WTC11 (cell line): ENCODE results near the gene ESPN. TPM values are rescaled to one million over a fixed set of nuclear protein-coding genes. Genes with fewer than 3 reads are reported as not detected.

ENCODE experiments used
- ATAC-seq: fragments of 200-7000 bp; cut with Tn5 transposase; 2 replicates; pipeline ENCODE4 v1.10.0; 2021; ENCODE audit warnings: mild to moderate bottlenecking, moderate library complexity
- CTCF ChIA-PET: fragments of 300-600 bp; sonication (Branson Sonifier 250); formaldehyde crosslinking; loops from one replicate; lab custom pipeline; 2021; ENCODE audit warnings: antibody characterized with exemption; lab: Charles Lee
- POLR2A ChIA-PET: fragments of 350-600 bp; sonication (Branson Sonifier 250); formaldehyde crosslinking; loops from one replicate; lab custom pipeline; 2021; ENCODE audit warnings: antibody characterized with exemption; lab: Charles Lee
- DNase-seq: peaks from one replicate; pipeline ENCODE4 v3.0.0; 2021; ENCODE audit warnings: low spot score
- H3K27ac Mint-ChIP-seq: 2 replicates; pipeline ENCODE4 v1.8.0; 2021; ENCODE audit warnings: mixed read lengths
- H3K27me3 Mint-ChIP-seq: 2 replicates; pipeline ENCODE4 v1.8.0; 2021; ENCODE audit warnings: low read depth, mild to moderate bottlenecking, moderate library complexity, mixed read lengths
- H3K36me3 Mint-ChIP-seq: 2 replicates; pipeline ENCODE4 v1.8.0; 2021; ENCODE audit warnings: mixed read lengths
- H3K4me1 Mint-ChIP-seq: 2 replicates; pipeline ENCODE4 v1.8.0; 2022; ENCODE audit warnings: mixed read lengths
- H3K4me3 Mint-ChIP-seq: 2 replicates; pipeline ENCODE4 v1.8.0; 2021; ENCODE audit warnings: mild to moderate bottlenecking, moderate library complexity, mixed read lengths
- H3K9me3 Mint-ChIP-seq: 2 replicates; pipeline ENCODE4 v1.8.0; 2021; ENCODE audit warnings: mixed read lengths
- CBFB ChIP-seq: sonication (generic); formaldehyde crosslinking; IDR thresholded peaks from 2 replicates; pipeline ENCODE4 v1.8.1; 2022; ENCODE audit warnings: mild to moderate bottlenecking, low read depth, missing genetic modification reagents
- FOXJ3 ChIP-seq: sonication (generic); formaldehyde crosslinking; IDR thresholded peaks from 2 replicates; pipeline ENCODE4 v1.9.0; 2021; ENCODE audit warnings: missing genetic modification reagents, mild to moderate bottlenecking, borderline replicate concordance
- FOXK1 ChIP-seq: sonication (generic); formaldehyde crosslinking; IDR thresholded peaks from 2 replicates; pipeline ENCODE4 v1.8.0; 2022; ENCODE audit warnings: mild to moderate bottlenecking, moderate library complexity, missing genetic modification reagents
- HMGXB4 ChIP-seq: sonication (generic); formaldehyde crosslinking; IDR thresholded peaks from 2 replicates; pipeline ENCODE4 v1.8.1; 2023; ENCODE audit warnings: mild to moderate bottlenecking, moderate library complexity, missing genetic modification reagents
- IRF1 ChIP-seq: sonication (generic); formaldehyde crosslinking; IDR thresholded peaks from 2 replicates; pipeline ENCODE4 v1.8.0; 2023; ENCODE audit warnings: missing genetic modification reagents
- IRF2 ChIP-seq: sonication (generic); formaldehyde crosslinking; IDR thresholded peaks from 2 replicates; pipeline ENCODE4 v1.8.0; 2022; ENCODE audit warnings: low read depth, missing genetic modification reagents, borderline replicate concordance
- JUN ChIP-seq: sonication (generic); formaldehyde crosslinking; IDR thresholded peaks from 2 replicates; pipeline ENCODE4 v1.8.0; 2023; ENCODE audit warnings: mild to moderate bottlenecking, missing genetic modification reagents
- KAT7 ChIP-seq: sonication (generic); formaldehyde crosslinking; IDR thresholded peaks from 2 replicates; pipeline ENCODE4 v1.8.1; 2023; ENCODE audit warnings: missing genetic modification reagents, mild to moderate bottlenecking, borderline replicate concordance
- MXD4 ChIP-seq: fragments of 250-450 bp; sonication (Bioruptor Pico); IDR thresholded peaks from 2 replicates; pipeline ENCODE4 v1.8.0; 2021; ENCODE audit warnings: mild to moderate bottlenecking, moderate library complexity, borderline replicate concordance
- NFATC4 ChIP-seq: fragments of 250-450 bp; sonication (Bioruptor Pico); IDR thresholded peaks from 2 replicates; pipeline ENCODE4 v1.9.0; 2021; ENCODE audit warnings: mild to moderate bottlenecking
- NFYB ChIP-seq: sonication (generic); formaldehyde crosslinking; conservative IDR thresholded peaks from 2 replicates; pipeline ENCODE4 v1.8.0; 2022; ENCODE audit warnings: low read depth, missing genetic modification reagents
- OVOL2 ChIP-seq: fragments of 250-450 bp; sonication (Bioruptor Pico); IDR thresholded peaks from 2 replicates; pipeline ENCODE4 v1.9.0; 2021; ENCODE audit warnings: mild to moderate bottlenecking, borderline replicate concordance
- SMAD4 ChIP-seq: sonication (generic); formaldehyde crosslinking; IDR thresholded peaks from 2 replicates; pipeline ENCODE4 v1.8.0; 2022; ENCODE audit warnings: mild to moderate bottlenecking, missing genetic modification reagents
- SP1 ChIP-seq: sonication (generic); formaldehyde crosslinking; conservative IDR thresholded peaks from 2 replicates; pipeline ENCODE4 v1.8.1; 2022; ENCODE audit warnings: missing genetic modification reagents
- TEAD1 ChIP-seq: sonication (generic); formaldehyde crosslinking; IDR thresholded peaks from 2 replicates; pipeline ENCODE4 v1.8.0; 2022; ENCODE audit warnings: mild to moderate bottlenecking, missing genetic modification reagents
- USF2 ChIP-seq: sonication (generic); formaldehyde crosslinking; IDR thresholded peaks from 2 replicates; pipeline ENCODE4 v1.8.1; 2023; ENCODE audit warnings: mild to moderate bottlenecking, missing genetic modification reagents, moderate library complexity
- ZNF423 ChIP-seq: fragments of 250-450 bp; sonication (Bioruptor Pico); IDR thresholded peaks from 2 replicates; pipeline ENCODE4 v2.1.2; 2022; ENCODE audit warnings: mild to moderate bottlenecking, moderate library complexity
- total RNA-seq: library from RNA; stranded (reverse); gene quantifications from 3 replicates; pipeline ENCODE4 v1.2.3, GENCODE V29; 2021
- TF ChIP-seq, protein P1 (sequence below): sonication (generic); formaldehyde crosslinking; IDR thresholded peaks from 2 replicates; pipeline ENCODE4 v1.8.1; 2022; ENCODE audit warnings: mild to moderate bottlenecking, missing genetic modification reagents, moderate library complexity, borderline replicate concordance
- TF ChIP-seq, protein P2 (sequence below): fragments of 250-450 bp; sonication (Bioruptor Pico); IDR thresholded peaks from 2 replicates; pipeline ENCODE4 v2.1.2; 2022; ENCODE audit warnings: mild to moderate bottlenecking, moderate library complexity
- TF ChIP-seq, protein P3 (sequence below): sonication (generic); formaldehyde crosslinking; IDR thresholded peaks from 2 replicates; pipeline ENCODE4 v1.8.1; 2022; ENCODE audit warnings: missing genetic modification reagents, borderline replicate concordance

Gene ESPN
- total RNA-seq, 1 experiment from 2014 or later = 46.1 TPM

DNA sequence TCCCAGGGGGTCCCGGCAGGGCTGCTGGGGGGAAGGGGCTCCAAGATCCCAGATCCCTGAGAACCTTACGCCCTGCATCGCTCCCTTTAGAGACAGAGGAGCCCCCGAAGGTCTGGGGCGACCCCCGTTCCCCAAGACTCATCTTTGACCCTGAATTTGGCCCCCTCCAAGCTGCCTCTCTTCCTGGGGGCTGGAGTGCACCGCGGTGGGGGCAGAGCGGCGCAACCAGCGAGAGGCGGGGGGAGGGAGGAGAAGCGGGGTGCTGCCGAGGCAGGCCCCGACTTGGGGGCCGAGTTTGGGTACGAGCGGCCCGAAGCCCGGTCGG lies 72.3 kb downstream of the ESPN start (continued):
- TF ChIP-seq, protein P1, sequence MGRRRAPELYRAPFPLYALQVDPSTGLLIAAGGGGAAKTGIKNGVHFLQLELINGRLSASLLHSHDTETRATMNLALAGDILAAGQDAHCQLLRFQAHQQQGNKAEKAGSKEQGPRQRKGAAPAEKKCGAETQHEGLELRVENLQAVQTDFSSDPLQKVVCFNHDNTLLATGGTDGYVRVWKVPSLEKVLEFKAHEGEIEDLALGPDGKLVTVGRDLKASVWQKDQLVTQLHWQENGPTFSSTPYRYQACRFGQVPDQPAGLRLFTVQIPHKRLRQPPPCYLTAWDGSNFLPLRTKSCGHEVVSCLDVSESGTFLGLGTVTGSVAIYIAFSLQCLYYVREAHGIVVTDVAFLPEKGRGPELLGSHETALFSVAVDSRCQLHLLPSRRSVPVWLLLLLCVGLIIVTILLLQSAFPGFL (CRISPR knock-in tag) = no peak
- TF ChIP-seq, protein P2, sequence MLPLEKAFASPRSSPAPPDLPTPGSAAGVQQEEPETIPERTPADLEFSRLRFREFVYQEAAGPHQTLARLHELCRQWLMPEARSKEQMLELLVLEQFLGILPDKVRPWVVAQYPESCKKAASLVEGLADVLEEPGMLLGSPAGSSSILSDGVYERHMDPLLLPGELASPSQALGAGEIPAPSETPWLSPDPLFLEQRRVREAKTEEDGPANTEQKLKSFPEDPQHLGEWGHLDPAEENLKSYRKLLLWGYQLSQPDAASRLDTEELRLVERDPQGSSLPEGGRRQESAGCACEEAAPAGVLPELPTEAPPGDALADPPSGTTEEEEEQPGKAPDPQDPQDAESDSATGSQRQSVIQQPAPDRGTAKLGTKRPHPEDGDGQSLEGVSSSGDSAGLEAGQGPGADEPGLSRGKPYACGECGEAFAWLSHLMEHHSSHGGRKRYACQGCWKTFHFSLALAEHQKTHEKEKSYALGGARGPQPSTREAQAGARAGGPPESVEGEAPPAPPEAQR (CRISPR knock-in tag) = no peak
- TF ChIP-seq, all 79 proteins: peak for 0

- peak overlapping the region; percentile 73 for H3K4me3 Mint-ChIP-seq
- peaks cover 23% of the 10 kb centered on the region for H3K4me1 Mint-ChIP-seq
- POLR2A ChIA-PET = no interaction called here
- peak; percentile 59 for ATAC-seq
- no peaks in the 10 kb centered on the region for H3K36me3 Mint-ChIP-seq
- CTCF ChIA-PET = interaction anchor here (1.9 to 3.9 kb wide), 4 partner anchors 9 to 59 kb away, joined by 4 to 21 read pairs (median 14); no protein-coding TSS in a partner anchor
- no peaks in the 10 kb centered on the region for H3K9me3 Mint-ChIP-seq
- DNase-seq = peak; percentile 68
- no peak overlapping the region for H3K27ac Mint-ChIP-seq
- H3K27me3 Mint-ChIP-seq = peaks cover 30% of the 10 kb centered on the region
- TF ChIP-seq KAT7 (CRISPR knock-in tag) (no peak), SMAD4 (CRISPR knock-in tag) (no peak), FOXK1 (CRISPR knock-in tag) (no peak), CBFB (CRISPR knock-in tag) (no peak), JUN (CRISPR knock-in tag) (no peak), IRF1 (CRISPR knock-in tag) (no peak), SP1 (CRISPR knock-in tag) (no peak)
- TF ChIP-seq, protein P3, sequence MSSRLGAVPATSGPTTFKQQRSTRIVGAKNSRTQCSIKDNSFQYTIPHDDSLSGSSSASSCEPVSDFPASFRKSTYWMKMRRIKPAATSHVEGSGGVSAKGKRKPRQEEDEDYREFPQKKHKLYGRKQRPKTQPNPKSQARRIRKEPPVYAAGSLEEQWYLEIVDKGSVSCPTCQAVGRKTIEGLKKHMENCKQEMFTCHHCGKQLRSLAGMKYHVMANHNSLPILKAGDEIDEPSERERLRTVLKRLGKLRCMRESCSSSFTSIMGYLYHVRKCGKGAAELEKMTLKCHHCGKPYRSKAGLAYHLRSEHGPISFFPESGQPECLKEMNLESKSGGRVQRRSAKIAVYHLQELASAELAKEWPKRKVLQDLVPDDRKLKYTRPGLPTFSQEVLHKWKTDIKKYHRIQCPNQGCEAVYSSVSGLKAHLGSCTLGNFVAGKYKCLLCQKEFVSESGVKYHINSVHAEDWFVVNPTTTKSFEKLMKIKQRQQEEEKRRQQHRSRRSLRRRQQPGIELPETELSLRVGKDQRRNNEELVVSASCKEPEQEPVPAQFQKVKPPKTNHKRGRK = no peak
- TF ChIP-seq, protein P1 (CRISPR knock-in tag) = no peak
- TF ChIP-seq, all 79 proteins: peak for 0
These were observed 72.8 kb downstream of the ESPN start for GRCh38 chr1:6497215-6497866.

- POLR2A ChIA-PET = interaction anchor here (0.7 kb wide), 1 partner anchor 12 kb away, joined by 3 read pairs; no protein-coding TSS in a partner anchor
- DNase-seq = no peak
- no peaks in the 10 kb centered on the region for H3K9me3 Mint-ChIP-seq
- no peaks in the 10 kb centered on the region for H3K36me3 Mint-ChIP-seq
- CTCF ChIA-PET = interaction anchor here (0.5 to 3.9 kb wide), 8 partner anchors 10 to 148 kb away, joined by 3 to 21 read pairs (median 4); no protein-coding TSS in a partner anchor
- peak overlapping the region; percentile 68 for H3K4me3 Mint-ChIP-seq
- H3K4me1 Mint-ChIP-seq = peaks cover 19% of the 10 kb centered on the region
- no peak overlapping the region for H3K27ac Mint-ChIP-seq
- TF ChIP-seq TEAD1 (CRISPR knock-in tag) (no peak), NFATC4 (no peak), FOXJ3 (CRISPR knock-in tag) (no peak), MXD4 (CRISPR knock-in tag) (no peak), HMGXB4 (CRISPR knock-in tag) (no peak), OVOL2 (CRISPR knock-in tag) (no peak), NFYB (CRISPR knock-in tag) (no peak), IRF2 (CRISPR knock-in tag) (no peak), USF2 (no peak), ZNF423 (CRISPR knock-in tag) (no peak)
- ATAC-seq = no peak
- H3K27me3 Mint-ChIP-seq = peaks cover 30% of the 10 kb centered on the region
These were observed 73.4 kb downstream of the ESPN start for GRCh38 chr1:6497867-6498575.
